ENCODE data around the gene SERPIND1.
A peak's percentile ranks its signal among the peaks of the same experiment; 100 is the strongest.

Gene SERPIND1

DNA sequence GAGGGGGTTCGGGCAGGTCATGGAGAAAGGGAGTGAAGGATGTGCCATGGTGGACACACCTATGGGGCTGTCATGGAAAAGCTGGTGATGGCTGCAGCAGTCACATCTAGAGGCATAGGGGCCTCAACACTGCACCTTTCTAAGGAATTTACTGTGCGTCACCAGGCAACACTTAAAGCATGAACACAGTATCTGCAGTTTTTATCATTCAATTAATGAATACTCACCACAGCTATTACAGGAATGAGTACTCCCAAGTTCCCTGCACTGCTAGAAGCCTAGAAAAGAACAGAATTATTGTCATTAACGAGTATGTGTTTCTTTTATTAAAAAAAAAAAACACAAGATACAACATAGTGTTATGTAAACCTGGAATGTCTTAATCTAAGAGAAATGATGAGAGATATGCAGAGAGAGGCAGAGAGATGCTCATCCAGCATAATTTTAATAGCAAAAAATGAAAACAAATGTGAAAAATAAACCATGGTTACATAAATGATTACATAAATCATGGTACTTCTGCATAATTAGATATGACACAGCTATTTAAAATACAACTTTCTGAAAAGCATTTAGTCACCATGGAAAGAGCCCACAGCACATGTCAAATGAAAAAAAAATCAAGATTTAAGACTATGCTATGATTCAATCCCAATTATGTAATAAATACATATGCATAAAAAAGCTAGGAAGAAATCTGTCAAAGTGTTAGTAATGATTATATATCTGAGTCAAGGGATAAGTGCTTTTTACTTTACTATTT lies 19.2 kb downstream of the SERPIND1 start:
- no peaks in the 10 kb centered on the region for H3K9me3 ChIP-seq (ENCODE audit: control extremely low read depth in 1 of 5, control insufficient read depth in 4 of 5, insufficient read depth in 2 of 5, low read depth in 1 of 5, low read length in 4 of 5)
- no peak overlapping the region for H3K4me3 ChIP-seq (ENCODE audit: control insufficient read depth in 1 of 7, extremely low read depth in 1 of 7, insufficient read depth in 4 of 7, low read depth in 2 of 7, low read length in 6 of 7)
- CTCF ChIA-PET: interaction anchor here (1.3 to 5.4 kb wide), 5 partner anchors 10 to 92 kb away, joined by 3 to 37 read pairs (median 9); no protein-coding TSS in a partner anchor
- H3K27me3 ChIP-seq (replicated peaks in 2 of 5; ENCODE audit: control insufficient read depth in 4 of 5, insufficient read depth in 5 of 5, low read length in 4 of 5): no peaks in the 10 kb centered on the region
- peaks cover 16 to 70% (median 45%) of the 10 kb centered on the region in 4 experiments for H3K36me3 ChIP-seq (ENCODE audit: control insufficient read depth in 4 of 4, insufficient read depth in 4 of 4, low read length in 3 of 4)
- no peak overlapping the region for H3K27ac ChIP-seq (ENCODE audit: insufficient read depth in 1 of 2, low read depth in 1 of 2, low read length in 2 of 2, poor library complexity in 1 of 2, severe bottlenecking in 2 of 2)
- H3K4me1 ChIP-seq (ENCODE audit: control extremely low read depth in 1 of 4, control insufficient read depth in 4 of 4, insufficient read depth in 4 of 4, low read length in 3 of 4): peaks cover 0 to 31% (median 12%) of the 10 kb centered on the region in 4 experiments
- POLR2A ChIA-PET: no interaction called here
- peak; percentile 36 to 76 (median 62) for DNase-seq
- WGBS (ENCODE audit: insufficient coverage): 100% methylated on average over 1 of the region's 3 CpGs

- Histone ChIP-seq H3K4me1 (ENCODE audit: control extremely low read depth in 1 of 4, control insufficient read depth in 4 of 4, insufficient read depth in 4 of 4, low read length in 3 of 4) (peaks cover 0 to 31% (median 12%) of the 10 kb centered on the region in 4 experiments), H3K36me3 (ENCODE audit: control insufficient read depth in 4 of 4, insufficient read depth in 4 of 4, low read length in 3 of 4) (peaks cover 20 to 70% (median 49%) of the 10 kb centered on the region in 4 experiments), H3K27ac (ENCODE audit: insufficient read depth in 1 of 2, low read depth in 1 of 2, low read length in 2 of 2, poor library complexity in 1 of 2, severe bottlenecking in 2 of 2) (no peak overlapping the region), H3K4me3 (ENCODE audit: control insufficient read depth in 1 of 7, extremely low read depth in 1 of 7, insufficient read depth in 4 of 7, low read depth in 2 of 7, low read length in 6 of 7) (no peak overlapping the region), H3K27me3 (replicated peaks in 2 of 5; ENCODE audit: control insufficient read depth in 4 of 5, insufficient read depth in 5 of 5, low read length in 4 of 5) (no peaks in the 10 kb centered on the region), H3K9me3 (ENCODE audit: control extremely low read depth in 1 of 5, control insufficient read depth in 4 of 5, insufficient read depth in 2 of 5, low read depth in 1 of 5, low read length in 4 of 5) (no peaks in the 10 kb centered on the region)
- CTCF ChIA-PET: interaction anchor here (1.3 to 5.4 kb wide), 5 partner anchors 10 to 92 kb away, joined by 3 to 37 read pairs (median 9); no protein-coding TSS in a partner anchor
- DNase-seq: peak in 2 of 3 donors; percentile 19 to 36
- POLR2A ChIA-PET: interaction anchor here (0.6 kb wide), 1 partner anchor 280 kb away, joined by 3 read pairs; no protein-coding TSS in a partner anchor
- 79% methylated on average over 10 of the region's 13 CpGs for WGBS (ENCODE audit: insufficient coverage)
Observed at GRCh38 chr22:20793748-20794649, 20.1 kb downstream of the SERPIND1 start.

DNA sequence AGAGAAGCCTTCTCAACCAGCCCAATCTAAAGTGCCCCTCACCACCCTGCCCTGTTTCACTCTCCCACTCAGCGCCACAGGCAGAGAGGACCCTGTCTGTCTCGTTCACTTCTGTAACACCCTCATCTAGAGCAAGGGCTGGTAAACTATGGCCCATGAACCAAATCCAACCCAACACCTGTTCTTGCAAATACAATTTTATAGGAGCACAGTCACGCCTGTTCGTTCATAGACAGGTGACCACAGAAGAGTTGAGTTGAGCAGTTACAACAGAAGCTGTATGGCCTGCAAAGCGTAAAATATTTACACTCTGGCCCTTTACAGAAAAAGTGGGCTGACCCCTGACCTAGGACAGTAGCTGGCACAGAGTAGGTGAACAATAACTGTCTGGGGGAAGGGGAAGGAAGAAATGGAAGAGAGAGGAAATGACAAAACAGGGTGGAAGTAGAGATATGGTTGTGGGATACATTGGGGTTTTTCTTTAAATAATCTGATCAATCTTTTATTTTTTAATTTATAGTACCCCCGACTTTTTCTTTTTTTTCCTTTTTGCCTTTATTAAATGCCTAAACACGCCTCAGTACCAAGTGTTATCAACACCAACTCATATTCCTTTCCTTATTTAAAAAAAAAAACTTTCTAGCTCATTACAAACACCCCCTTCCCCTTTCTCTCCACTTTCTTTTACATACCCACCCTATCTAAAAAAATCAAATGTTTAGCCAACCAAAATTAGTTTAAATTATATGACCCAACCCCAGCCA lies 20.9 kb downstream of the SERPIND1 start:
- H3K36me3 ChIP-seq (ENCODE audit: control insufficient read depth in 4 of 4, insufficient read depth in 4 of 4, low read length in 3 of 4): peaks cover 22 to 74% (median 54%) of the 10 kb centered on the region in 4 experiments
- 58% methylated on average over 5 of the region's 7 CpGs for WGBS (ENCODE audit: insufficient coverage)

DNA sequence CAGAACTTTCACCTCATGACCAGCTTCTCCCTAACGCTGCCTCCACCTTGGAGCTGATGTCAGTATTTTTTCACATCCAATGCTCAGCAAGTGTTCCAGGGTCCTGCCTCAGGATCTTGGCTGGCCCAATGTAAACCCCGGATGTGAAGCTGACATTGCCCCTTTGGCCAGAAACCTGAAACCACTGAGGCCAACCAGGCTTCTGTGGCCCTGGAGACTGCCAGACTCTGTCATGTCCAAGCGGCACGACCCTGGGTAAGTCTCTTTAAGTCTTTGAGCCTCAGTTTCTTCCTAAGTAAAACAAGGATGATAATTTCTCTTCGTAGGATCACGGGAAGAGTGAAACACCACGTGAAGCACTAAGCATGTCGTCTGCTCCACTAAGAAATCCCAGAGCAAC lies 22.8 kb downstream of the SERPIND1 start:
- ChIA-PET POLR2A (no interaction called here), CTCF (interaction anchor here (0.9 to 4.2 kb wide), 4 partner anchors 8 to 89 kb away, joined by 3 to 16 read pairs (median 8); no protein-coding TSS in a partner anchor)
- Histone ChIP-seq H3K36me3 (ENCODE audit: control insufficient read depth in 4 of 4, insufficient read depth in 4 of 4, low read length in 3 of 4) (peaks cover 17 to 73% (median 56%) of the 10 kb centered on the region in 4 experiments), H3K9me3 (ENCODE audit: control extremely low read depth in 1 of 5, control insufficient read depth in 4 of 5, insufficient read depth in 2 of 5, low read depth in 1 of 5, low read length in 4 of 5) (no peaks in the 10 kb centered on the region), H3K4me3 (ENCODE audit: control insufficient read depth in 1 of 7, extremely low read depth in 1 of 7, insufficient read depth in 4 of 7, low read depth in 2 of 7, low read length in 6 of 7) (no peak overlapping the region), H3K27me3 (replicated peaks in 2 of 5; ENCODE audit: control insufficient read depth in 4 of 5, insufficient read depth in 5 of 5, low read length in 4 of 5) (no peaks in the 10 kb centered on the region), H3K4me1 (ENCODE audit: control extremely low read depth in 1 of 4, control insufficient read depth in 4 of 4, insufficient read depth in 4 of 4, low read length in 3 of 4) (peaks cover 0 to 31% (median 12%) of the 10 kb centered on the region in 4 experiments), H3K27ac (ENCODE audit: insufficient read depth in 1 of 2, low read depth in 1 of 2, low read length in 2 of 2, poor library complexity in 1 of 2, severe bottlenecking in 2 of 2) (no peak overlapping the region)
- WGBS (ENCODE audit: insufficient coverage): 96% methylated on average over 8 of the region's 8 CpGs
- no peak for DNase-seq

More for the DNA sequence above, 20.9 kb downstream of the SERPIND1 start:
- CTCF ChIA-PET: interaction anchor here (1.3 to 5.4 kb wide), 5 partner anchors 9 to 91 kb away, joined by 3 to 37 read pairs (median 9); no protein-coding TSS in a partner anchor
- POLR2A ChIA-PET: interaction anchor here (0.6 kb wide), 1 partner anchor 1796 kb away, joined by 4 read pairs; no protein-coding TSS in a partner anchor
- peak; percentile 15 to 58 (median 36) for DNase-seq
- Histone ChIP-seq H3K4me1 (ENCODE audit: control extremely low read depth in 1 of 4, control insufficient read depth in 4 of 4, insufficient read depth in 4 of 4, low read length in 3 of 4) (peaks cover 0 to 31% (median 12%) of the 10 kb centered on the region in 4 experiments), H3K9me3 (ENCODE audit: control extremely low read depth in 1 of 5, control insufficient read depth in 4 of 5, insufficient read depth in 2 of 5, low read depth in 1 of 5, low read length in 4 of 5) (no peaks in the 10 kb centered on the region), H3K27me3 (replicated peaks in 2 of 5; ENCODE audit: control insufficient read depth in 4 of 5, insufficient read depth in 5 of 5, low read length in 4 of 5) (no peaks in the 10 kb centered on the region), H3K4me3 (ENCODE audit: control insufficient read depth in 1 of 7, extremely low read depth in 1 of 7, insufficient read depth in 4 of 7, low read depth in 2 of 7, low read length in 6 of 7) (no peak overlapping the region), H3K27ac (ENCODE audit: insufficient read depth in 1 of 2, low read depth in 1 of 2, low read length in 2 of 2, poor library complexity in 1 of 2, severe bottlenecking in 2 of 2) (no peak overlapping the region)

DNA sequence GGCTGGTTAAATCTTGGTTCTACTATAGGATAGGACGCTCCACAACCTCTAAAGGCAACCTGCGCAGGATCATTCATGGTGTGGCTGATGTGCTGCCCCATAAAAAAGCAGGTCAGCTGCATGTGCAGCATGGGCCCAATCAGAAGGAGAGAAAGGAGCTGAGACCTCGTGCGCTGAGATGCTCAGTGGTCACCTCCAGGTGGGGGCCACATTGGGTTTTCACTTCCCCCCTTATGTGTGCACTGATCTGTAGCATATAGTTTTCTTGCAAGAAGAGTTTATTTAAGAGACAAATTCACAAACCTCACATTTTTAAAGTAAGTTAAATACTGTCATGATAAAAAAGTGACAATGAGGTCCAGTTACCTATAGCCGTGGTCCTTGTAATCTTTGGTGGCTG lies 24.3 kb downstream of the SERPIND1 start:
- peaks cover 23 to 77% (median 57%) of the 10 kb centered on the region in 4 experiments for H3K36me3 ChIP-seq (ENCODE audit: control insufficient read depth in 4 of 4, insufficient read depth in 4 of 4, low read length in 3 of 4)
- H3K4me1 ChIP-seq (ENCODE audit: control extremely low read depth in 1 of 4, control insufficient read depth in 4 of 4, insufficient read depth in 4 of 4, low read length in 3 of 4): peaks cover 0 to 30% (median 12%) of the 10 kb centered on the region in 4 experiments
- 94% methylated on average over 3 of the region's 5 CpGs for WGBS (ENCODE audit: insufficient coverage)
- ChIA-PET CTCF (interaction anchor here (1.5 to 2.6 kb wide), 2 partner anchors 15 to 87 kb away, joined by 6 to 14 read pairs; no protein-coding TSS in a partner anchor), POLR2A (no interaction called here)
- no peak overlapping the region for H3K27ac ChIP-seq (ENCODE audit: insufficient read depth in 1 of 2, low read depth in 1 of 2, low read length in 2 of 2, poor library complexity in 1 of 2, severe bottlenecking in 2 of 2)
- no peak overlapping the region for H3K4me3 ChIP-seq (ENCODE audit: control insufficient read depth in 1 of 7, extremely low read depth in 1 of 7, insufficient read depth in 4 of 7, low read depth in 2 of 7, low read length in 6 of 7)
- no peaks in the 10 kb centered on the region for H3K27me3 ChIP-seq (replicated peaks in 2 of 5; ENCODE audit: control insufficient read depth in 4 of 5, insufficient read depth in 5 of 5, low read length in 4 of 5)
- no peaks in the 10 kb centered on the region for H3K9me3 ChIP-seq (ENCODE audit: control extremely low read depth in 1 of 5, control insufficient read depth in 4 of 5, insufficient read depth in 2 of 5, low read depth in 1 of 5, low read length in 4 of 5)
- no peak for DNase-seq

- peaks cover 27 to 80% (median 64%) of the 10 kb centered on the region in 4 experiments for H3K36me3 ChIP-seq (ENCODE audit: control insufficient read depth in 4 of 4, insufficient read depth in 4 of 4, low read length in 3 of 4)
- CTCF ChIA-PET: interaction anchor here (1.5 to 2.6 kb wide), 2 partner anchors 15 to 86 kb away, joined by 6 to 14 read pairs; no protein-coding TSS in a partner anchor
Observed at GRCh38 chr22:20798974-20799373, 25.1 kb downstream of the SERPIND1 start.

More at GRCh38 chr22:20798974-20799373, 25.1 kb downstream of the SERPIND1 start:
- DNase-seq: no peak
- Histone ChIP-seq H3K27me3 (replicated peaks in 2 of 5; ENCODE audit: control insufficient read depth in 4 of 5, insufficient read depth in 5 of 5, low read length in 4 of 5) (no peaks in the 10 kb centered on the region), H3K27ac (ENCODE audit: insufficient read depth in 1 of 2, low read depth in 1 of 2, low read length in 2 of 2, poor library complexity in 1 of 2, severe bottlenecking in 2 of 2) (no peak overlapping the region), H3K9me3 (ENCODE audit: control extremely low read depth in 1 of 5, control insufficient read depth in 4 of 5, insufficient read depth in 2 of 5, low read depth in 1 of 5, low read length in 4 of 5) (no peaks in the 10 kb centered on the region), H3K4me3 (ENCODE audit: control insufficient read depth in 1 of 7, extremely low read depth in 1 of 7, insufficient read depth in 4 of 7, low read depth in 2 of 7, low read length in 6 of 7) (no peak overlapping the region), H3K4me1 (ENCODE audit: control extremely low read depth in 1 of 4, control insufficient read depth in 4 of 4, insufficient read depth in 4 of 4, low read length in 3 of 4) (peaks cover 0 to 24% (median 10%) of the 10 kb centered on the region in 4 experiments)
- 98% methylated on average over 10 of the region's 10 CpGs for WGBS (ENCODE audit: insufficient coverage)
- POLR2A ChIA-PET: no interaction called here
